Kidney epithelial cell (primary cell): Measurements from ENCODE around the gene FASTK. TPM values are rescaled to one million over a fixed set of nuclear protein-coding genes. Genes with fewer than 3 reads are reported as not detected.
A peak's percentile ranks its signal among the peaks of the same experiment; 100 is the strongest.

Source experiments
- DNase-seq: peaks from one replicate; pipeline ENCODE4 v3.0.0-alpha.2; 2010; ENCODE audit warnings: low read depth
- H3K27me3 ChIP-seq: 2 replicates; pipeline ENCODE4 v1.6.0; 2011; ENCODE audit warnings: low read length; ENCODE audit not compliant: control insufficient read depth, insufficient read depth
- H3K36me3 ChIP-seq: 2 replicates; pipeline ENCODE4 v1.5.1; 2011; ENCODE audit warnings: low read length; ENCODE audit not compliant: control insufficient read depth, insufficient read depth
- H3K4me3 ChIP-seq: 2 replicates; pipeline ENCODE4 v1.5.1; 2011; ENCODE audit warnings: low read depth, mild to moderate bottlenecking, control low read depth, low read length
- total RNA-seq: library from RNA; depleted of rRNA; stranded (reverse); fragments of >200 nt; gene quantifications from 2 replicates; pipeline ENCODE4 v1.2.3, GENCODE V29; 2015
- TF ChIP-seq, protein P1 (sequence below): IDR thresholded peaks from 2 replicates; pipeline ENCODE4 v1.5.1; 2011; ENCODE audit warnings: mild to moderate bottlenecking, moderate library complexity, low read length, control low read depth, inconsistent platforms; ENCODE audit not compliant: insufficient read depth, poor library complexity, severe bottlenecking

The FASTK gene
- total RNA-seq, 1 donor from 2014 or later: 71.7 TPM

DNA sequence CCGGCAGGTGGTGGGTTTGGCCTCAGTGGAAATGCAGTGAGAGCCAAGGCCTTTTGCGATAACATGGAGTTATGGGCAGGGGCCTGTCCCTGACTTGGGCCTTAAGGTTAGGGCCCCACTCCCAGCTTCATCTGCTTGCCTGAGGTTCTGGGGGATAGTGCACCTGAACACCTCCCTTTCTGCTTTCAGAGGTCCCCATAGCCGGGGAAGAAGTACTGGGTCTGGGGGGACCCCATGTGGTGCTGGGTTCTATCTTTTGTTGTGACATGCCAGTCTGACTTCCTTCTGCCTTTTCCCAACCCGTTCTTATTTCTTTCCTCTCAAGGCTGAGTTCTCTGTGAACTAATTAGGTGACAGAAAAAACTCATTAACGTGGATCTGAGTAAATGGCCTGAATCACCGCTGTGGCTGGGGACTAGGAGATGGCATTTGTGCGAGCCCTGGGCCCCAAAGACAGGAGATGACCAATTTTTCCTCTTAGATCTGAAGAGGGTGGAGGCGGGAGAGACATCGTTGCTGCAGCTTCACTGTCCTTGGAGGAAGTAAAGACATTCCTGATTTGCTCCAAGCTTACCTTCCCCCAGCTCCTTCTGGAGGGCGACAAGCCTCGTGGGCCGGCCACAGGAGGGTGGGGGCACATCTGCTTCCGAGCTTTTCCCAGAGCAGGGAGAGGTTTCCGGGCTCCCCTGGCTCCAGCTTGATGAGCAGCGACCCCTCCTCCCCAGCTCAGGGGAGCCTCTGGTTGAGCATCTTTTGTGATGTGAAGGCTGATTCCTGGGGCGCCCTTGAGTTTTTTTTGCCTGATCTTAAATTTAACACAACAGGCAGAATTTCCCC lies 7.6 kb upstream of the FASTK start:
- TF ChIP-seq, protein P1, sequence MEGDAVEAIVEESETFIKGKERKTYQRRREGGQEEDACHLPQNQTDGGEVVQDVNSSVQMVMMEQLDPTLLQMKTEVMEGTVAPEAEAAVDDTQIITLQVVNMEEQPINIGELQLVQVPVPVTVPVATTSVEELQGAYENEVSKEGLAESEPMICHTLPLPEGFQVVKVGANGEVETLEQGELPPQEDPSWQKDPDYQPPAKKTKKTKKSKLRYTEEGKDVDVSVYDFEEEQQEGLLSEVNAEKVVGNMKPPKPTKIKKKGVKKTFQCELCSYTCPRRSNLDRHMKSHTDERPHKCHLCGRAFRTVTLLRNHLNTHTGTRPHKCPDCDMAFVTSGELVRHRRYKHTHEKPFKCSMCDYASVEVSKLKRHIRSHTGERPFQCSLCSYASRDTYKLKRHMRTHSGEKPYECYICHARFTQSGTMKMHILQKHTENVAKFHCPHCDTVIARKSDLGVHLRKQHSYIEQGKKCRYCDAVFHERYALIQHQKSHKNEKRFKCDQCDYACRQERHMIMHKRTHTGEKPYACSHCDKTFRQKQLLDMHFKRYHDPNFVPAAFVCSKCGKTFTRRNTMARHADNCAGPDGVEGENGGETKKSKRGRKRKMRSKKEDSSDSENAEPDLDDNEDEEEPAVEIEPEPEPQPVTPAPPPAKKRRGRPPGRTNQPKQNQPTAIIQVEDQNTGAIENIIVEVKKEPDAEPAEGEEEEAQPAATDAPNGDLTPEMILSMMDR: no peak
- Histone ChIP-seq H3K36me3 (peaks cover 1% of the 10 kb centered on the region), H3K4me3 (peak overlapping the region; percentile 81), H3K27me3 (no peaks in the 10 kb centered on the region)
- no peak for DNase-seq

DNA sequence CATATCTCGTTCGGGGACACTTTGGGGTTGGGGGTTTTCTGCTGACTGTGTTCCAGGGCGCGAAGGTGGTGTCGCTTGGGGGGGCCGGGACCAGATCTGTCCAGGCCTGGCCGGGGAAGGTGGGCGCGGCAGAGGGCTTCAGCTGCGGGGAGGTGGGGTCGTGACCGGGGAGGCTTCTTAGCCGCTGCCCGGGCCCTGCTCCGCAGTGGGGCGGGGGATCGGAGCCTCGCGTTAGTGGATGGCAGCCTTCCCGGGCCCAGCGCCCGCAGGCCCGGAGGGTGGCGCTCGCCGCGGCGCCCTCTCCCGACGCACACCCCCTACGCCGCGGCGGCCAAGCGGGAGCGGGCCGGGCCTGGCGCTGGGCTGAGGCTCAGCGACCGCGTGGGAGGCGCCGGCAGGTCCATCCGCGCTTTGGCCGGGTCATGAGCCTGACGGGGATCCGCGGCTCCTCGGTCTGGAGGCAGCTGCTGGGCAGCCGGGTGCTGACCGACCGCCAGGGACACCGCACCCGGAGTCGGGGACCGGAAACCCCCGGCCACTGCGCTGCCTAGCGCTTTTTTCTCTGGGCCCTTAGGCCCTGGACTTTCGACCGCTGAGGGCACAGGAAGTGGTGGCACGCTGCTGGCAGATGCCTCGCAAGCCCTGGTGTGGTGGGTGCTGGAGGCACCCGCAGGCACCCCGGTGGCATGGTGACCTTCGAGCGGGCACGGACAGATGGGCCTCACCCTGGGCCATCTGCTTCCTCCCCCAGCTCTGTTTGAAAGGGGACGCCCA lies 6.8 kb upstream of the FASTK start:
- Histone ChIP-seq H3K4me3 (peak overlapping the region; percentile 81), H3K36me3 (peaks cover 1% of the 10 kb centered on the region), H3K27me3 (no peaks in the 10 kb centered on the region)
- DNase-seq: no peak
- TF ChIP-seq, protein P1: no peak

DNA sequence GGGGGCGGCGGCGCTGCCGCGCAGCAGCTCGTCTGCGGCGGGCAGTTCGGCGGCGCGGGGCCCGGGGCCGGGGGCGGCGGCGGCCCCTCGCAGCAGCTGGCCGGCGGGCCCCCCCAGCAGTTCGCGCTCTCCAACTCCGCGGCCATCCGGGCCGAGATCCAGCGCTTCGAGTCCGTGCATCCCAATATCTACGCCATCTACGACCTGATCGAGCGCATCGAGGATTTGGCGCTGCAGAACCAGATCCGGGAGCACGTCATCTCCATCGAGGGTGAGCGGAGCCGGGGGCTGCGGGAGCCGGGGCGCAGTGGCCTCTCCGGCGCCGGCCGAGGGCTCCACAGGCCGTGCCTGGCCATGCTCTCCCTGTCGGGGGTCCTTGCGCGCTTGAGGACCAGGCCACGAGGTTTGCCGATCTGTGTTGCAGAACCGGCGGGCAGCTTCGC lies 6.2 kb upstream of the FASTK start:
- TF ChIP-seq, protein P1: no peak
- DNase-seq: no peak
- Histone ChIP-seq H3K4me3 (peak overlapping the region; percentile 81), H3K36me3 (peaks cover 1% of the 10 kb centered on the region), H3K27me3 (no peaks in the 10 kb centered on the region)

DNA sequence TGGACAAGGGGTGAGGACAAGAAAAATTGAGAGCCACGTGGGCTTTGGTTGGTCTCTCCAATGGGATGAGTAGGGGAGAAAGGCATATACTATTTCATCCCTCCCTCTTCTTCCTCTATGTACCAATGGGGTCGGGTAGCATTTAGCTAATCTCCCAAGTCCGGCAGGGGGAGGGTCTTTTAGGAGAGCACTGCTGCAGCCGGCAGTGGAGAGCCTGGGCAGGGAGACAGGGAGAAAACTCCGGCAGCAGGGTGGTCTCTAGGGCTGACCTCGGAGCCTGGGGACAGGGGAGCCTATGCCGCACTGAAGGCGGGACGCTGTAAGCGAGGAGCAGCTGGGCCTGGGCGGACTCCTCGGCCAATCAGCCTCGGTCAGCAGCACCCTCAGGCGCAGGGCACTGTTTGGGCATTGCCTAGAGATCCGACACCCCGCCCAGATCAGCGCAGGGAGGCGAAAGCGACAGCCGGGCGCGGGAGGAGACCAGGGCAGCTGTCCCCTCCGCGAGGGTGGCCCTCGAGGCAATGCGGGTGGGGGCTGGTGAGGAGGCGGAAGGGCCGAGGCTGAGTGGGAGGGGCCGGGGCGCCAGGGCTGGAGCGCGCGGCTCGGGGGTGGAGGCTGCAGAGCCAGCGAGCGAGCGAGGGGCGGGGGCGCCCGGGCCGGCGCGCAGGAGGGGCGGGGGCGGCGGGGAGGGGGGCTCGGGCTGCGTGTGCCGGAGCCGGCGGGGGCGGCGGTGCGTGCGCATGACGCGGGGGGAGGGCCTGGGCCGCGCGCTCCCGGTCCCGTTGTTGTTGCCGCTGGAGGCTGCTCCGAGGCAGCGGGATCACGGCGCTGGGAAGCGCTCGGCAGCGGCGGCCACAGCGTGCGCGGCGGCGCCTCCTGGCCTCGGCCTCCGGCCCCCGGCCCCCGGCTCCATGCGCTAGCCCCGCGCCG lies 5.3 kb upstream of the FASTK start, which contains the start of gene AGAP3:
Gene AGAP3 (plus strand): TSS at position 785 of the 930 bp plus-strand sequence. CDS start 267 bp downstream, outside the sequence.
- no peak for DNase-seq
- TF ChIP-seq, protein P1: no peak

DNA sequence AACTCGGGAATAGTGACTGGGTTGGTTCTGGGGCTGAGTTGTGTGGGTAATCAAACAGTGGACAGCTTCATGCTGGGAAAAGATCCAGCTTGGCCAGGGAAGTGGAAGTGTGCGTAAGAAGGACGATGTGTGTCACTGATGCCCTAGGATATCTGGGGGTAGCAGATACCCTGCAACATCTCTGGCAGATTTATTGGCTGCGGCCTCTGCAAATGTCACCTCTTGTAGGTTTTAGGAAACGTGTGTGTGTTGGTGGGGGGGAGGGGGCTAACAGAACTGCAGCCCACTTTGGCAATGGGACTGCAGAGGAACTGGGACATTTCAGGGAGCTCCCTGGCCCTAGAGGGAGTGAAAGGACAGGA lies 4.7 kb upstream of the FASTK start:
- Histone ChIP-seq H3K36me3 (peaks cover 1% of the 10 kb centered on the region), H3K27me3 (no peaks in the 10 kb centered on the region), H3K4me3 (no peak overlapping the region)
- TF ChIP-seq, protein P1: no peak
- DNase-seq: no peak

More for the DNA sequence above, 5.3 kb upstream of the FASTK start, which contains the start of gene AGAP3:
- Histone ChIP-seq H3K27me3 (no peaks in the 10 kb centered on the region), H3K4me3 (peak within 1 kb of the TSS; percentile 81), H3K36me3 (peaks cover 1% of the 10 kb centered on the region)
